SU-DHL-6 (cell line): ENCODE results near the gene SFT2D2.

Source experiments
- H2AFZ ChIP-seq: fragments of 200-600 bp; sonication (generic); 2 replicates; pipeline ENCODE4 v1.6.1; 2014; ENCODE audit warnings: low read depth, mild to moderate bottlenecking, moderate library complexity, mixed read lengths, antibody characterized with exemption, low read length; ENCODE audit not compliant: severe bottlenecking
- H3F3A ChIP-seq: fragments of 200-600 bp; shearing (Covaris generic); 2 replicates; pipeline ENCODE4 v1.6.0; 2016; ENCODE audit warnings: antibody characterized with exemption, mild to moderate bottlenecking; ENCODE audit not compliant: insufficient read depth
- H3K27ac ChIP-seq: fragments of 200-600 bp; sonication (generic); 2 replicates; pipeline ENCODE4 v1.5.1; 2016; ENCODE audit warnings: low read depth, mild to moderate bottlenecking, low read length, moderate library complexity, mixed read lengths
- H3K27me3 ChIP-seq: fragments of 200-600 bp; sonication (generic), shearing (Covaris generic); 2 replicates; pipeline ENCODE4 v1.6.0; 2014; ENCODE audit warnings: mild to moderate bottlenecking, low read length
- H3K36me3 ChIP-seq: fragments of 200-600 bp; sonication (generic); 2 replicates; pipeline ENCODE4 v1.6.1; 2014; ENCODE audit warnings: mild to moderate bottlenecking, low read length, mixed read lengths
- H3K4me2 ChIP-seq: fragments of 300-600, 200-600 bp; shearing (Covaris generic), sonication (generic); 2 replicates; pipeline ENCODE4 v1.6.0; 2014; ENCODE audit warnings: low read length, low read depth, mild to moderate bottlenecking; ENCODE audit not compliant: poor library complexity, severe bottlenecking
- H3K4me3 ChIP-seq: fragments of 200-600 bp; sonication (generic); 2 replicates; pipeline ENCODE4 v1.5.1; 2014; ENCODE audit warnings: antibody characterized with exemption, low read length, mild to moderate bottlenecking, mixed read lengths; ENCODE audit not compliant: insufficient read depth, poor library complexity, severe bottlenecking
- H3K79me2 ChIP-seq: fragments of 200-600 bp; sonication (generic); 2 replicates; pipeline ENCODE4 v1.6.1; 2014; ENCODE audit warnings: mild to moderate bottlenecking, low read length, moderate library complexity; ENCODE audit not compliant: insufficient read depth
- H3K9ac ChIP-seq: fragments of 200-600 bp; sonication (generic); 2 replicates; pipeline ENCODE4 v1.7.0; 2014; ENCODE audit warnings: mild to moderate bottlenecking, low read length
- H3K9me2 ChIP-seq: fragments of 200-600 bp; sonication (generic); replicated peaks from 2 replicates; pipeline ENCODE4 v1.6.1; 2014; ENCODE audit warnings: low read length; ENCODE audit not compliant: insufficient read depth
- H3K9me3 ChIP-seq: fragments of 200-600 bp; sonication (generic); 2 replicates; pipeline ENCODE4 v1.6.1; 2014; ENCODE audit warnings: low read length, mixed read lengths; ENCODE audit not compliant: insufficient read depth
- H4K20me1 ChIP-seq: fragments of 200-600 bp; sonication (generic); 2 replicates; pipeline ENCODE4 v1.6.1; 2014; ENCODE audit warnings: low read depth, mild to moderate bottlenecking, antibody characterized with exemption, low read length, moderate library complexity, mixed read lengths
- CTCF ChIP-seq: fragments of 200-600 bp; sonication (generic); IDR thresholded peaks from one replicate; pipeline ENCODE4 v1.5.1; 2017; ENCODE audit warnings: antibody characterized with exemption, mild to moderate bottlenecking, low read length, moderate library complexity; ENCODE audit not compliant: insufficient read depth, poor library complexity, severe bottlenecking
- EZH2phosphoT487 ChIP-seq: fragments of 200-600 bp; sonication (generic), shearing (Covaris generic); conservative IDR thresholded peaks from 2 replicates; pipeline ENCODE4 v1.6.1; 2018; ENCODE audit warnings: mild to moderate bottlenecking, antibody characterized with exemption, low read length, moderate library complexity, mixed read lengths

SFT2D2 gene

DNA sequence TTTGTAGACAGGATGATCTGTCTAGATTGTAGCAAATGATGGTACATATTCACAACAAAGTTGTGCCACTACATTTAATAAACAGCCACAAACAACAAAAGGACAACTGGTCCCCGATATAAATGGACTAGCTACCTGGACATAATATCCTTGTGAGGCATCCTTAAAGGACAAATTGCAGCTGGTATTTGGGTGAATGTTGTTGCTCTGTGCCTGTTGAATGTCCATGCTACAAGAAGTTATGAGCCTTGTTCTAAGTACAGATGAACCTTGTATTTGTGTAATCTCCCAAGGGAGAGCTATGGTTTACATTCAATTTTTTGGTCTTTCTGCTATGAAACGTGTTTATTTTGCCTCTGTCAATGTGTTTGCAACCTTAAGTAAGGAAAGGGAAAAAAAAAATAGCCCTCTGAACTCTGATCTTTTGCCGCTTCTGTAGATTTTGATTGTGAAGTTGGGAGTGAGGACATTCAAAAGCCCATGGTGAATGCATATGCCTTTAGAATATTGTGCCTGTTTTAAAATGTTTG lies 26.5 kb downstream of the SFT2D2 start:
- TF ChIP-seq EZH2phosphoT487: no peak
- no peak for TF ChIP-seq CTCF
- Histone ChIP-seq H3K9me2 (no peaks in the 10 kb centered on the region), H3K27me3 (no peaks in the 10 kb centered on the region), H3K79me2 (peaks cover 12% of the 10 kb centered on the region; the same call in 1 of the 2 replicates), H4K20me1 (no peaks in the 10 kb centered on the region), H3K27ac (no peak overlapping the region), H3K36me3 (peaks cover 21% of the 10 kb centered on the region), H3K9ac (no peak overlapping the region), H3F3A (no peaks in the 10 kb centered on the region; the same call in 1 of the 2 replicates), H3K9me3 (peaks cover 3% of the 10 kb centered on the region; the same call in 1 of the 2 replicates), H2AFZ (no peak overlapping the region), H3K4me3 (no peak overlapping the region), H3K4me2 (no peak overlapping the region)

- no peaks in the 10 kb centered on the region for H3K27me3 ChIP-seq
- H3K4me3 ChIP-seq: no peak overlapping the region
- H3K4me2 ChIP-seq: no peak overlapping the region
- peaks cover 11% of the 10 kb centered on the region; the same call in 1 of the 2 replicates for H3K79me2 ChIP-seq
- H3K9ac ChIP-seq: no peak overlapping the region
- no peak overlapping the region for H2AFZ ChIP-seq
- peaks cover 3% of the 10 kb centered on the region; the same call in 1 of the 2 replicates for H3K9me3 ChIP-seq
- no peak overlapping the region for H3K27ac ChIP-seq
- peaks cover 18% of the 10 kb centered on the region for H3K36me3 ChIP-seq
- TF ChIP-seq CTCF: no peak
- TF ChIP-seq EZH2phosphoT487: no peak
- no peaks in the 10 kb centered on the region for H4K20me1 ChIP-seq
- no peaks in the 10 kb centered on the region; the same call in 1 of the 2 replicates for H3F3A ChIP-seq
- no peaks in the 10 kb centered on the region for H3K9me2 ChIP-seq
These were observed 30.4 kb downstream of the SFT2D2 start for GRCh38 chr1:168256164-168256563.

GRCh38 chr1:168257397-168257796 lies 31.6 kb downstream of the SFT2D2 start:
- H3K79me2 ChIP-seq: peaks cover 8% of the 10 kb centered on the region; the same call in 1 of the 2 replicates
- H4K20me1 ChIP-seq: no peaks in the 10 kb centered on the region
- H3K9me3 ChIP-seq: peaks cover 3% of the 10 kb centered on the region; the same call in 1 of the 2 replicates
- H3K27ac ChIP-seq: no peak overlapping the region
- H2AFZ ChIP-seq: no peak overlapping the region
- TF ChIP-seq EZH2phosphoT487 (no peak), CTCF (no peak)
- H3K36me3 ChIP-seq: peaks cover 14% of the 10 kb centered on the region
- no peak overlapping the region for H3K4me2 ChIP-seq
- no peaks in the 10 kb centered on the region for H3K27me3 ChIP-seq
- H3K9ac ChIP-seq: no peak overlapping the region
- H3K4me3 ChIP-seq: no peak overlapping the region
- no peaks in the 10 kb centered on the region for H3K9me2 ChIP-seq
- H3F3A ChIP-seq: no peaks in the 10 kb centered on the region
